NT2/D1 (cell line): Measurements from ENCODE around the gene CCDC68.

Experiments used
- DNase-seq: peaks from one replicate; pipeline ENCODE4 v3.0.0-alpha.2; 2011; ENCODE audit warnings: low read depth, low spot score
- H3K27me3 ChIP-seq: 2 replicates; pipeline ENCODE4 v1.6.0; 2011; ENCODE audit warnings: mild to moderate bottlenecking; ENCODE audit not compliant: insufficient read length, insufficient read depth
- H3K36me3 ChIP-seq: 2 replicates; pipeline ENCODE4 v1.6.1; 2011; ENCODE audit warnings: mild to moderate bottlenecking, low read length, mixed read lengths; ENCODE audit not compliant: insufficient read depth, insufficient read length
- H3K4me1 ChIP-seq: 2 replicates; pipeline ENCODE4 v1.5.1; 2011; ENCODE audit not compliant: insufficient read depth, insufficient read length
- H3K4me3 ChIP-seq: 2 replicates; pipeline ENCODE4 v1.5.1; 2011; ENCODE audit warnings: low read depth; ENCODE audit not compliant: insufficient read length
- H3K9ac ChIP-seq: 2 replicates; pipeline ENCODE4 v1.6.0; 2011; ENCODE audit warnings: low read depth; ENCODE audit not compliant: insufficient read length
- H3K9me3 ChIP-seq: 2 replicates; pipeline ENCODE4 v1.5.1; 2011; ENCODE audit warnings: mild to moderate bottlenecking, low read length; ENCODE audit not compliant: insufficient read depth
- SUZ12 ChIP-seq: IDR thresholded peaks from 2 replicates; pipeline ENCODE4 v1.6.1; 2011; ENCODE audit not compliant: insufficient read length, insufficient read depth; ENCODE audit errors: extremely low read depth
- YY1 ChIP-seq: IDR thresholded peaks from 2 replicates; pipeline ENCODE4 v1.6.1; 2011; ENCODE audit not compliant: insufficient read length, insufficient read depth
- ZNF274 ChIP-seq: IDR thresholded peaks from 2 replicates; pipeline ENCODE4 v1.6.1; 2011; ENCODE audit warnings: mild to moderate bottlenecking, low read depth, low read length

The CCDC68 gene

DNA sequence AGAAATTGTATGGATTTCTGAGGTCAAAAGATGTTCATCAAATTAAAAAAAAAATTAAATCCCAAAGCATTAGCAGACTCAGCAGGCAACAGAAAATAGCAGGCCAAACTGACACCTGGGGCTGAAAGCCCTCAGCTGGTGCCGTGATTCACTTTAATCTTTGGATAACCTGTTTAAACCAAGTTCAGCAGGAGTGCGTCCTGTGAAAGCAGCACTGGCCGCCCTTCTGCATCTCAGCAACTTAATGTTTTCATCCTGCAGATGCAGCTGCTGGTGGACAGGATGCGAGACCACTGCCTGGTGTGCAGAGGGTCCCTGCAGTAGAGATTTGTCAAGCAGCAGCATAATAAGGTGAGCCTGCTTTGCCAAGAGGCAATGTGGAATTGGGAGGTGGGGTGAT is 41.2 kb downstream of the CCDC68 start:
- Histone ChIP-seq H3K36me3 (no peaks in the 10 kb centered on the region), H3K4me1 (no peaks in the 10 kb centered on the region), H3K9me3 (no peaks in the 10 kb centered on the region), H3K9ac (no peak overlapping the region), H3K4me3 (no peak overlapping the region), H3K27me3 (no peaks in the 10 kb centered on the region)
- TF ChIP-seq SUZ12 (no peak), YY1 (no peak), ZNF274 (no peak)
- DNase-seq: no peak

DNA sequence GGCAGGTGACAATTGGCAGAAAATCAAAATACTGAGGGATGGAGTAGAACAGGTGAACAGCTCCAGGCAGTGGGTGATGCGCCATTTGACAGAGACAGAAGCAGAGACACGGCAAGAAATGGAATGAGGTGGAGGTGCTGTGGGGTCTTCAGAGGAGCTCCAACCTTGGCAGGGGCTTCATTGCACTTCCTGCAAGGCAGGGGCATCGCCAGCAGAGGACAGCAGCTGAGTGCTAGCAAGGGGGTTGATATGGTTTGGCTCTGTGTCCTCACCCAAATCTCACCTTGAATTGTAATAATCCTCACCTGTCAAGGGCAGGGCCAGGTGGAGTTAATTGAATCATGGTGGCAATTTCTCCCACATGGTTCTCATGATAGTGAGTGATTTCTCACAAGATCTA is 42.8 kb downstream of the CCDC68 start:
- H3K36me3 ChIP-seq: no peaks in the 10 kb centered on the region
- H3K4me3 ChIP-seq: no peak overlapping the region
- no peaks in the 10 kb centered on the region for H3K27me3 ChIP-seq
- DNase-seq: no peak
- no peak for TF ChIP-seq YY1
- no peak for TF ChIP-seq SUZ12
- TF ChIP-seq ZNF274: no peak
- no peak overlapping the region for H3K9ac ChIP-seq
- no peaks in the 10 kb centered on the region for H3K4me1 ChIP-seq
- no peaks in the 10 kb centered on the region for H3K9me3 ChIP-seq

DNA sequence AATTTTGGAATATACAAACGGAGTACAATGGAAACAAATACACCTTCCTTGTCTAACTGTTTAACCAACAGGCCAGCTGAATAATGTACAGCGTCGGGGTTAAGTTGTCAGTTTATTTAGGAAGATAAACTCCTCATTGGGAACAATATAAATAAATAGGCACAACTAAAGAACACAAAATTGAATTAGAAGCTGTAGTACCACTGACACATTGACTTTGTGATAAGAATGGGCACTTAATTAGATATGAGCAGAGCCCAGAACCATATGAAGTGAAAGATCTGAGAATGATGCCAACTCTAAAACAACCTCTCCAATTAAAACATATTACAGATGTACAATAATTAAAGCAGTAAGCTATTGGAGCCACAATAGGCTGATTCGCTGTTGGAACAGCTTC is 44.4 kb downstream of the CCDC68 start:
- H3K4me1 ChIP-seq: no peaks in the 10 kb centered on the region
- no peak overlapping the region for H3K4me3 ChIP-seq
- H3K9ac ChIP-seq: no peak overlapping the region
- no peaks in the 10 kb centered on the region for H3K9me3 ChIP-seq
- TF ChIP-seq ZNF274: no peak
- TF ChIP-seq SUZ12: no peak
- TF ChIP-seq YY1: no peak
- no peaks in the 10 kb centered on the region for H3K27me3 ChIP-seq
- no peak for DNase-seq
- no peaks in the 10 kb centered on the region for H3K36me3 ChIP-seq

DNA sequence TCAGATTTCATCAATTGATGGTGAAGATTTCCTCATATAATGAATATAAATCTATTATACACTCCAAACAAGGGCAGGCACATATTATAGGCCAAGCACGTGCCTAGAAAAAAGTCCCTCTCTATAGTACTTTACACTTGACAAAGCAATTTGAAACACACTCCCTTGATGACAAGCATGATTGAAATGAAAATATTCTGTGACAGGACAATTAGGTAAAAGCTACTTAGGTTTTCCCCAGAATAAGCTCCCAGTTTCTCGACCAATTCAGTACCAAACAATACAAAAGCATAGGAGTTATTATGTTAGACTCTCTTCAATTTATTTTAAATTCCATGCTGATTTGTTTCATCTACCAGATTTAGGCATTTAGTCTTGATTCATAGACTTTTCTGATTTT is 47.7 kb downstream of the CCDC68 start:
- Histone ChIP-seq H3K4me1 (no peaks in the 10 kb centered on the region), H3K9me3 (no peaks in the 10 kb centered on the region), H3K9ac (no peak overlapping the region), H3K27me3 (no peaks in the 10 kb centered on the region), H3K4me3 (no peak overlapping the region), H3K36me3 (no peaks in the 10 kb centered on the region)
- no peak for TF ChIP-seq YY1
- TF ChIP-seq SUZ12: no peak
- no peak for TF ChIP-seq ZNF274
- DNase-seq: no peak

DNA sequence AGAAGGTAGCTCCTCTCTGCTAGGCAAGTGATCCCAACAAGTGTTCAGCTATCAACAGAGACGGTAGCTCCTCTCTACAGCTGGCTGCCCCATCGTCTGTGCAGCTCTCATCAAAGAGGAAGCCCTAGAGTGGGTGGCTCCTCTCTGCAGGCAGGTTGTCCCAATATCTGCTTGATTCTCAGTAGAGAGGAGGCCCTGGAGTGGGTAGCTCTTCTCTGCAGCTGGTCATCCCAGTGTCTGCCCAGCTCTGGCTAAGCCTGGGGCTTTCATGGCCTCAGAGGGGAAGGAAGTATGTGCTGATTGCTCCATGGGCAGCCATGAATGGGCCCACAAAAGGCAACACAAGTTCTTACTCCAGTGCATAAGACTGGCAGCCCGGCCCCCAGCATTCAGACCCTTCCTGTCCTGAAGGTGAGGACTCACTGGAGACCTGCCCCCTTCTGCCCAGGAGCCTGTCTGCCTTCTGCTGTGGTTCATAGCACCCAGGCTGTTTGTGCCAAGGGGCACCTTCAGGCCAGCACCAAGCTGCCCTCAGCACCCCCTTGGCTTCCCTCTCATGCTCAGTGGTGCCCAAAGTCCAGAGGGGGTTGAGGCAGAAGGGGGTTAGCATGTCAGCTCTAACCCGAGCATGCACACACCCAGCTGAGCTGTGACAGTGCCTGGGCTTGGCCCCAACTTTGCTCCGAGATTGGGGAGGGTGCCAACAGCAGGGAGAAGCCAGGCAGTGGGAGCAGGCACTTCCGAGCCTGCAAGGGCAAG is 48.9 kb downstream of the CCDC68 start:
- Histone ChIP-seq H3K27me3 (no peaks in the 10 kb centered on the region), H3K9ac (no peak overlapping the region), H3K4me3 (no peak overlapping the region), H3K9me3 (no peaks in the 10 kb centered on the region), H3K4me1 (no peaks in the 10 kb centered on the region), H3K36me3 (no peaks in the 10 kb centered on the region)
- TF ChIP-seq YY1 (no peak), ZNF274 (no peak), SUZ12 (no peak)
- DNase-seq: no peak

DNA sequence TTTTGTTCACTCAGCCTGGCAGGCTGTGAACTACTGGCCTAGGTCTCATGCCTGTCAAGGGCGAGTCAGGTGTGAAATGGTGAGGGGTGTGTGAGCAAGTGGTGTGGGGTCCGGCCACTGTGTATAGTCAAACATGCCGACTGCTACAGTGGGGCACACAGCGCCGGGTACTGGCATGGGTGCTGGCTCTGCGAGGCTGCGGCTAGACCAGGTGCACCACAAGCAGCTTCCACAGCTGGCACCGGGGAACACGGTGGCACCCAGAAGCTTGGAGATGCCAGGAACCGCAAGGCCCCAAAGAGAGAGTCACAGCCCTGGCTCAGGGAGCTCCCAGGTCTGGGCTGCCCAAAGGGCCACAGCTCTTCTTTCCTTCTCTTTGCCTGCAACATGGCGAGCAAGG is 49.7 kb downstream of the CCDC68 start:
- no peak for DNase-seq
- Histone ChIP-seq H3K4me1 (no peaks in the 10 kb centered on the region), H3K36me3 (no peaks in the 10 kb centered on the region), H3K27me3 (no peaks in the 10 kb centered on the region), H3K9me3 (no peaks in the 10 kb centered on the region), H3K9ac (no peak overlapping the region), H3K4me3 (no peak overlapping the region)
- TF ChIP-seq ZNF274 (no peak), SUZ12 (no peak), YY1 (no peak)

DNA sequence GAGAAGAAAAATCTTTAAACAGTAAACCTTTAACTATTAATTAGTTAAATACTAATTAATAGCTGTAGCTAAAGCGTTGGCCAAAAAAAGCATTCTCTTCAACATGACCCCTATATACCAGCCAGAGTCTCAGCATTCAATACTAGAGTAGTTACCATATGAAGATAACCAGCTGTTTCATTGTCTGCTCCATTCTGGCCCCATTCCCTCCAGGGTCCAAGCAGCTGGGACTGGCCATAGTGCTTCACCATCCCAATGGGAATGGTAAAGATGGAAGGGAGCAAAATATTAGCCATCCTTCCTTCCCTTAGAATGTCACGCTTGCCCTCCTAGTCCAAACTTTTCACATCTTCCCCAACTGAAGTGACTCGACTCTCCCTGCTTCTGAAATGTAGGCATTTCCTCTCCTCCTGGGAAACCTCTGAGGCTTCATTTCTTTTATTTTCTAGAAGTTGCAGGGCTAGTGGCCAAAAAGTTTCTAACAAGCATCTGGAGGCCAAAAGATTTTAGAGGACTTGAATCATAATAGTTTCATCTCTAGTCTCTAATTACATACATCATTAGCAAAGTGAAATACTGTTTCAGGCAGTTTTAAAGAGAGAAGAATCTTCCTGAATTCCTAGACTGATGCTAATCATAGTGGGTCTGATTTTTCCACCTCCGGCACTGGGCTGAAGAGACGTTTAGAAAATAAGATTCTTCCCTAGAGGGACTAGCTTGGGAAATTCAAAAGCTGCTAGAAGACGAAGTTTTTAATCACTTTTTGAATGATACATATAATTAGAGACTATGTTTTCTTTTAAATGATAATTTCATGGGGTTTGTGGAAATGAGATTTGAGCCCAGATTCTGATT is 52.7 kb downstream of the CCDC68 start:
- no peaks in the 10 kb centered on the region for H3K9me3 ChIP-seq
- TF ChIP-seq ZNF274 (no peak), YY1 (no peak), SUZ12 (no peak)

More for the DNA sequence above, 52.7 kb downstream of the CCDC68 start:
- no peak overlapping the region for H3K9ac ChIP-seq
- H3K27me3 ChIP-seq: no peaks in the 10 kb centered on the region
- no peak for DNase-seq
- no peaks in the 10 kb centered on the region for H3K36me3 ChIP-seq
- H3K4me3 ChIP-seq: no peak overlapping the region
- no peaks in the 10 kb centered on the region for H3K4me1 ChIP-seq
